NCI-H2196 treated with DMSO at 0.1 percent for 48 hours (cell line): Measurements from ENCODE around the gene DDX59.
"Not testable (repeated sequence)": the region's sequence is repeated elsewhere in the genome, so short reads cannot be mapped to it uniquely, and the experiment has no call there.

Source experiments
- DNase-seq: peaks from one replicate; lab custom pipeline; 2025; ENCODE audit not compliant: unreplicated experiment; lab: John Stamatoyannopoulos, UW

Gene DDX59

GRCh38 chr1:200630515-200630899 is 39.2 kb downstream of the DDX59 start:
- DNase-seq = not testable (repeated sequence)

GRCh38 chr1:200629876-200630514 is 39.7 kb downstream of the DDX59 start:
- DNase-seq = no peak

- DNase-seq = no peak
Observed at GRCh38 chr1:200628223-200628881, 41.4 kb downstream of the DDX59 start.

GRCh38 chr1:200627575-200628222 is 42.0 kb downstream of the DDX59 start:
- no peak for DNase-seq

- DNase-seq = no peak
Observed at GRCh38 chr1:200626853-200627534, 42.7 kb downstream of the DDX59 start.

GRCh38 chr1:200625381-200625824 is 44.3 kb downstream of the DDX59 start:
- no peak for DNase-seq

GRCh38 chr1:200624679-200625335 is 44.9 kb downstream of the DDX59 start:
- no peak for DNase-seq

- DNase-seq = peak; percentile 80
Observed at GRCh38 chr1:200620273-200621131, 49.2 kb downstream of the DDX59 start, which contains the start of gene KIF14. TSS of gene KIF14 (minus strand) at chr1:200620751. CDS start at chr1:200618723, 2,028 bp downstream.

- DNase-seq = no peak
Observed at GRCh38 chr1:200619894-200620272, 49.8 kb downstream of the DDX59 start.

- DNase-seq = no peak
Observed at GRCh38 chr1:200610846-200611245, 58.9 kb downstream of the DDX59 start.

- DNase-seq = no peak
Observed at GRCh38 chr1:200602632-200603031, 67.1 kb downstream of the DDX59 start.
